HepG2 (cell line): Measurements from ENCODE around the gene LARP4. TPM values are rescaled to one million over a fixed set of nuclear protein-coding genes. Genes with fewer than 3 reads are reported as not detected.
A peak's percentile ranks its signal among the peaks of the same experiment; 100 is the strongest.

Experiments used
- E2F2 ChIP-seq: sonication (generic); formaldehyde crosslinking; IDR thresholded peaks from 2 replicates; pipeline ENCODE4 v1.4.0; 2020; ENCODE audit warnings: missing genetic modification reagents, borderline replicate concordance
- HNRNPLL ChIP-seq: fragments of 200-400 bp; formaldehyde crosslinking; IDR thresholded peaks from 2 replicates; pipeline ENCODE4 v1.6.1; 2017; ENCODE audit warnings: mild to moderate bottlenecking, low read depth, low read length; ENCODE audit not compliant: poor library complexity, severe bottlenecking
- MEIS1 ChIP-seq: sonication (generic); formaldehyde crosslinking; IDR thresholded peaks from 2 replicates; pipeline ENCODE4 v1.9.0; 2021; ENCODE audit warnings: mild to moderate bottlenecking, missing genetic modification reagents, moderate library complexity, borderline replicate concordance
- NCOA2 ChIP-seq: sonication (generic); formaldehyde crosslinking; IDR thresholded peaks from 2 replicates; pipeline ENCODE4 v1.8.0; 2022; ENCODE audit warnings: inconsistent platforms
- SP1 ChIP-seq, 2 experiments: fragments of 450-650 bp in 1 of 2; sonication (generic) in 1 of 2; formaldehyde crosslinking in 1 of 2; IDR thresholded peaks; 2 replicates each; pipeline versions ENCODE4 v1.4.0 to v1.6.1; 2016 to 2020; ENCODE audit warnings: missing genetic modification reagents in 1 of 2
- ZBTB4 ChIP-seq: sonication (generic); formaldehyde crosslinking; IDR thresholded peaks from 2 replicates; pipeline ENCODE4 v1.4.0; 2020; ENCODE audit warnings: missing genetic modification reagents, mild to moderate bottlenecking, borderline replicate concordance
- ZIK1 ChIP-seq: sonication (generic); formaldehyde crosslinking; IDR thresholded peaks from 2 replicates; pipeline ENCODE4 v1.5.0; 2020; ENCODE audit warnings: mild to moderate bottlenecking, low read depth, missing genetic modification reagents, borderline replicate concordance
- ZNF430 ChIP-seq: sonication (generic); formaldehyde crosslinking; IDR thresholded peaks from 2 replicates; pipeline ENCODE4 v1.9.0; 2021; ENCODE audit warnings: mild to moderate bottlenecking, missing genetic modification reagents
- ZNF646 ChIP-seq: sonication (generic); formaldehyde crosslinking; IDR thresholded peaks from 2 replicates; pipeline ENCODE4 v1.9.0; 2021; ENCODE audit warnings: mild to moderate bottlenecking, missing genetic modification reagents
- ZNF691 ChIP-seq: sonication (generic); formaldehyde crosslinking; IDR thresholded peaks from 2 replicates; pipeline ENCODE4 v1.4.0; 2020; ENCODE audit warnings: missing genetic modification reagents, low read depth, mild to moderate bottlenecking, borderline replicate concordance
- ZNF879 ChIP-seq: sonication (generic); formaldehyde crosslinking; IDR thresholded peaks from 2 replicates; pipeline ENCODE4 v1.8.1; 2023; ENCODE audit warnings: missing genetic modification reagents
- polyA plus RNA-seq, 8 experiments: library from polyadenylated mRNA; depleted of rRNA in 3 of 8; stranded (reverse) in 7 of 8; unstranded in 1 of 8; fragments of >200 nt; fragmentation: Illumina TruSeq in 4 of 8; extraction: Trizol in 4 of 8; gene quantifications; 2 replicates each; pipeline versions ENCODE4 v1.2.1 to v1.2.3, GENCODE V29; 2011 to 2016; ENCODE audit warnings: low read depth in 4 of 8, missing spikeins in 1 of 8, mixed read lengths in 1 of 8; ENCODE audit not compliant: insufficient read depth in 1 of 8
- total RNA-seq, 5 experiments: library from RNA; depleted of rRNA; stranded (reverse); fragments of >200 nt; fragmentation: Illumina TruSeq; extraction: Trizol; gene quantifications; 2 replicates each; pipeline ENCODE4 v1.2.3, GENCODE V29; 2016; ENCODE audit warnings: low read depth in 1 of 5

LARP4 gene
- total and polyA plus RNA-seq, 2 of the 13 experiments (the other 11 are each of a cell fraction or from before 2014, with no cell fraction given) = 16.4 to 42.7 TPM

- TF ChIP-seq ZNF646 (0 out of 2 replicates have a peak, but pooled peaks have one; percentile 69), ZBTB4 (CRISPR knock-in tag) (no peak), ZIK1 (CRISPR knock-in tag) (peak; percentile 89; the same call in 1 of the 2 replicates), SP1 (IDR thresholded peaks at IDR 0.05) (no peak), SP1 (CRISPR knock-in tag; IDR thresholded peaks at IDR 0.05) (peak; percentile 61), HNRNPLL (peak; percentile 59), NCOA2 (CRISPR knock-in tag) (0 out of 2 replicates have a peak, but pooled peaks have one; percentile 29), ZNF691 (CRISPR knock-in tag) (peak; percentile 56; the same call in 1 of the 2 replicates), E2F2 (no peak), MEIS1 (no peak; the same call in 1 of the 2 replicates), ZNF430 (CRISPR knock-in tag) (peak; percentile 92), ZNF879 (CRISPR knock-in tag) (no peak)
Measured at GRCh38 chr12:50400638-50401499, at the start of gene LARP4 (continued).
